Sigmoid colon (tissue), 7 donors: ENCODE results near the gene FBXW12. TPM values are rescaled to one million over a fixed set of nuclear protein-coding genes. Genes with fewer than 3 reads are reported as not detected.
A peak's percentile ranks its signal among the peaks of the same experiment; 100 is the strongest.

Source experiments
- DNase-seq: peaks from one replicate; pipeline ENCODE4 v3.0.0-alpha.2; 2019
- H3K27ac ChIP-seq, 4 donors: fragments of 200-600 bp; sonication (generic); one replicate each; pipeline ENCODE4 v1.5.1; 2016 to 2019; ENCODE audit warnings: mild to moderate bottlenecking in 1 of 4
- H3K27me3 ChIP-seq, 3 donors: fragments of 200-600 bp; sonication (generic); one replicate each; pipeline ENCODE4 v1.5.1; 2019; ENCODE audit warnings: mild to moderate bottlenecking in 1 of 3
- H3K36me3 ChIP-seq, 4 donors: fragments of 200-600 bp; sonication (generic); one replicate each; pipeline ENCODE4 v1.5.1; 2016 to 2019
- H3K4me1 ChIP-seq, 4 donors: fragments of 200-600 bp; sonication (generic); one replicate each; pipeline ENCODE4 v1.5.1; 2017 to 2019
- H3K4me3 ChIP-seq, 4 donors: fragments of 200-600 bp; sonication (generic); one replicate each; pipeline ENCODE4 v1.5.1; 2017 to 2019; ENCODE audit warnings: mild to moderate bottlenecking in 2 of 4, moderate library complexity in 1 of 4
- H3K9me3 ChIP-seq, 4 donors: fragments of 200-600 bp in 3 of 4; sonication (generic) in 3 of 4; one replicate each; pipeline versions ENCODE4 v1.5.1 to v1.6.1; 2013 to 2019
- EP300 ChIP-seq, 4 donors: sonication (generic); formaldehyde crosslinking; IDR thresholded peaks; one replicate each; pipeline ENCODE4 v1.6.1; 2017; ENCODE audit warnings: antibody characterized with exemption in 4 of 4
- POLR2A ChIP-seq, 2 donors: fragments of 450-650 bp; IDR thresholded peaks; one replicate each; pipeline ENCODE4 v1.6.1; 2016; ENCODE audit warnings: antibody characterized with exemption in 2 of 2, mild to moderate bottlenecking in 2 of 2, moderate library complexity in 2 of 2
- POLR2AphosphoS5 ChIP-seq, 4 donors: sonication (generic); formaldehyde crosslinking; IDR thresholded peaks; one replicate each; pipeline ENCODE4 v1.6.1; 2017; ENCODE audit warnings: antibody characterized with exemption in 4 of 4
- WGBS, 2 donors: extraction: QIAGEN DNeasy Blood & Tissue Kit; methylation state at CpG; one replicate each; pipeline ENCODE4 v1.1.7; 2013; 5-methylcytosine and 5-hydroxymethylcytosine counted together
- intact Hi-C: fragments of 100-400 bp; cut with DNase I; formaldehyde crosslinking; loops from one replicate; pipeline ENCODE4 v1.15.1; 2023
- polyA plus RNA-seq, 3 donors: library from polyadenylated mRNA; stranded (reverse); fragments of 200-250 nt; gene quantifications; one replicate each; pipeline ENCODE4 v1.2.3, GENCODE V29; 2013
- total RNA-seq, 4 donors: library from RNA; depleted of rRNA; stranded (reverse); fragments of >200 nt; gene quantifications; one replicate each; pipeline ENCODE4 v1.1.0, GENCODE V29; 2016
- TF ChIP-seq, protein P1 (sequence below), 4 experiments: fragments of 450-650 bp in 3 of 4; fragments of 200-600 bp in 1 of 4; IDR thresholded peaks; one replicate each; pipeline ENCODE4 v1.5.1; 2016 to 2019; ENCODE audit warnings: antibody characterized with exemption in 4 of 4, mild to moderate bottlenecking in 3 of 4, moderate library complexity in 2 of 4
- donor health status: healthy with polysubstance abuse.
- donor health status: Bipolar disorder and iron deficiency.
- donor health status: healthy.

FBXW12 gene
- total and polyA plus RNA-seq, 7 donors, result not detected

DNA sequence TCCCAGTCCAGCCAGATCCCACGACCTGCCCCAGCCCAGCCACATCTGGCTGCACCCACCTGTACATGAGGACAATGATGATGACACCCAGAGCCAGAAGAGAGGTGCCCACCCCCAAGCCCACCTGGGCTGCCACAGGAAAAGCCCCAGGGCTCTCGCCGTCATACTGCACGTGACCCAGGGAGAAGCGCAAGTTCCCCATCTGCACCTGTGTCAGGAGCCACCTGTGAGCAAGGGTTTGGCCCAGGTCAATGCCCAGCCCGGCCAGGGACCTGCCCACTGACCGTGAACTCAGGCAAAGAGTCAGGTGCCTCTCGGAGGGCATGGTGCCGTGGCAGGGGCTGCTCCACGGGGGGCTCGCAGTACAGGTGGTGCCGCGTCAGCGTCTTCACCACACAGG is 41.6 kb downstream of the FBXW12 start:
- Histone ChIP-seq H3K27me3 (no peaks in the 10 kb centered on the region), H3K4me1 (peaks cover 1 to 30% (median 19%) of the 10 kb centered on the region in 4 donors), H3K36me3 (peaks cover 53 to 98% (median 83%) of the 10 kb centered on the region in 4 donors), H3K27ac (peak overlapping the region; percentile 32 to 76 (median 66)), H3K9me3 (no peaks in the 10 kb centered on the region), H3K4me3 (no peak overlapping the region)
- 89 to 90% methylated on average over 14 of the region's 14 CpGs for WGBS, 2 donors
- TF ChIP-seq, protein P1, sequence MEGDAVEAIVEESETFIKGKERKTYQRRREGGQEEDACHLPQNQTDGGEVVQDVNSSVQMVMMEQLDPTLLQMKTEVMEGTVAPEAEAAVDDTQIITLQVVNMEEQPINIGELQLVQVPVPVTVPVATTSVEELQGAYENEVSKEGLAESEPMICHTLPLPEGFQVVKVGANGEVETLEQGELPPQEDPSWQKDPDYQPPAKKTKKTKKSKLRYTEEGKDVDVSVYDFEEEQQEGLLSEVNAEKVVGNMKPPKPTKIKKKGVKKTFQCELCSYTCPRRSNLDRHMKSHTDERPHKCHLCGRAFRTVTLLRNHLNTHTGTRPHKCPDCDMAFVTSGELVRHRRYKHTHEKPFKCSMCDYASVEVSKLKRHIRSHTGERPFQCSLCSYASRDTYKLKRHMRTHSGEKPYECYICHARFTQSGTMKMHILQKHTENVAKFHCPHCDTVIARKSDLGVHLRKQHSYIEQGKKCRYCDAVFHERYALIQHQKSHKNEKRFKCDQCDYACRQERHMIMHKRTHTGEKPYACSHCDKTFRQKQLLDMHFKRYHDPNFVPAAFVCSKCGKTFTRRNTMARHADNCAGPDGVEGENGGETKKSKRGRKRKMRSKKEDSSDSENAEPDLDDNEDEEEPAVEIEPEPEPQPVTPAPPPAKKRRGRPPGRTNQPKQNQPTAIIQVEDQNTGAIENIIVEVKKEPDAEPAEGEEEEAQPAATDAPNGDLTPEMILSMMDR (IDR thresholded peaks at IDR 0.05), result no peak
- no peak for TF ChIP-seq EP300 (IDR thresholded peaks at IDR 0.05)
- intact Hi-C loops, result no loop called here
- DNase-seq, result peak; percentile 46

DNA sequence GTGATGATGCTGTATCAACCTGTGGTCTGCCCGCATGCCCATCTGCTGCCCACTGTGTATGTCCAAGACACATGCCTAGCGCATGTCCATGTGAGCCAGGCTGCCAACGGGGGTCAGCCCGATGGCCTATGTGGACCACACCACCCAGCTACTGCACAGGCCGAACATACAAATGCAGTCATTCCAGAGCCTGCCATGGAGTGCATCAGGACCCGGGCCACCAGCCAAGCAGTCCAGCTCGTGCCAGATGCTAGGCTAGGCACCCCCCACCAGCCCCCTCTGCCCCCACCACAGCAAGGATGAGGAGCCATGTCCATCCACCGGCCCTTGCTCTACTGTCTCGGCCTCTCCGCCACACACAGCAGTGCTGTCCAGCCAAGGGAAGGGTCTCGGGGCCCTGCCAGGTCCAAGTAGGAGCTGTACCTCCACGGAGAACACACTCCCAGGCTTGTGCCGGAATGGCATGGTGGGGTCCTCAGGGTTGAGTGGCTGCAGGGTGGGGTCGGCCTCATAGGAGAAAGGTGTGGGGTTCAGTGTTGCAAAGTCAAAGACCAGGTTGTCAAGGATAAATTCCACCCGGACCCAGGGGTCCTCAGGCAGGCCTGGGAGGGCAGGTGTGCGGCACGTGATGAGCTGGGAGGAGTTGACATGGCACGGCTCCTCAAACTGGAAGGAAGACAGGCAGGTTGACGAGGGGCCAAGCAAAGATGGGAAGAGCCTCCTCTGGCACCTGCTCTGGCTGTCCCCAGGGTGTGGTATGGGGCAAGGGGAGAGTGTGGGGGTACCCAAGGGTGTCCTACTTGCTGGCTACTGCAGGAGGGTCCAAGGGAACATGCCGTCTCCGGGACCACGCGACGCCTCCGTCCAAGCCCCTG is 42.6 kb downstream of the FBXW12 start:
- H3K9me3 ChIP-seq, result no peaks in the 10 kb centered on the region
- peak; percentile 81 for DNase-seq
- 92 to 93% methylated on average over 25 of the region's 25 CpGs for WGBS, 2 donors
- peaks cover 1 to 30% (median 19%) of the 10 kb centered on the region in 4 donors for H3K4me1 ChIP-seq
- no peaks in the 10 kb centered on the region for H3K27me3 ChIP-seq
- H3K36me3 ChIP-seq, result peaks cover 52 to 98% (median 82%) of the 10 kb centered on the region in 4 donors
- TF ChIP-seq POLR2AphosphoS5 (IDR thresholded peaks at IDR 0.05) (peak in 1 of 4 donors; percentile 52), EP300 (IDR thresholded peaks at IDR 0.05) (no peak), POLR2A (IDR thresholded peaks at IDR 0.05) (no peak)
- TF ChIP-seq, protein P1 (IDR thresholded peaks at IDR 0.05), result no peak
- intact Hi-C loops, result no loop called here
- H3K27ac ChIP-seq, result peak overlapping the region; percentile 32 to 76 (median 66)
- no peak overlapping the region for H3K4me3 ChIP-seq

DNA sequence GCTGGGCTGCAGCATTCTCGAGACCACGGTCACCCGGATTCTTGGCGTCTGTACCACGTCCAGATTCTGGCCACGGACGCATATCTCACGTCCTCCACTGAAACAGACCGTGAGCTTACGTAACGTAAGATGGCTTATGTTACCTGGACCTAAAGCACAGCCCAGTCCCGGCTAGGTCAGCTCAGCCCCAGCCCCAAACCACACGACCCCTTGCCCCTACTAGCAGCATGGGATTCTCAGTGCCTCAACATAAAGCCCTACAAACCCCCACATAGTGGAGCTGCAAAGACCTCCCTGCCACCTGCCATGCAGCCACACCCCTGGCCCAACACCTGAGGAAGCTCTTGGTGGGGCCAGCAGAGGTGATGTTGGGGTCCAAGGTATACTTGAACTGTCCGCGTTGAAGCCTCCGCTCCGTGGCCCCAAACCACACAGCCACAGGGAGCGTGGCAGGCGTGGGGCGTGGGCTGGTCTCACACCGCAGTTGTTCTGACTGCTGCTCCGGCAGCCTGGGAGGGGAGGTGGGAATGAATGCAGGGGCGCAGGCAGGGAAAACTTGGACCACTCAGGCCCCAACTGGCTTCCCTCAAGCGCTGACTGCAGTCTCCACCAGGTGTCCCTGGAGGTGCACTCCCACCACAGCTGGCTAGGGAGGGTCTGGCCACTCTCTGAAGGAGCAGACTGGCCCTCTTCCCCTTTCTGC is 43.4 kb downstream of the FBXW12 start:
- H3K4me1 ChIP-seq, result peaks cover 1 to 30% (median 19%) of the 10 kb centered on the region in 4 donors
- intact Hi-C loops, result no loop called here
- DNase-seq, result peak; percentile 54

DNA sequence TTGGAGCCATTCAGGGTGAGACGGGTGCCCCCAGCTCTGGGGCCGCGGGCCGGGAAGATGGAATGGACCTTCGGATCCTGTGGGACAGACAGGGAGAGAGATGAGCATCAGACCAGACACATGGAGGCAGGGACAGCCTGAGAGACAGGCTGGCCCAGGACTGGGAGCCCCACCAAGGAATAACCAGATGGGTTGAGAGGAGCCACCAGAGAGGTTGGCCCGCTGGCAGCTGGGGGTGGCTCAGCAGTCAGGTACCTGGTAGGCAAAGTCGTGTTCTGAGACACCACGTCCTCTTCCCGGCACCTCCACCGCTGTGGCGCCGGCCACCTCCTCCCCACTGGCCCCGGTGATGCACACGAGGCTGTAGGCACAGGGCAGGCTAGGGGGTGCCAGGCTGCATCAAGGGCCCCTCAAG is 44.1 kb downstream of the FBXW12 start:
- intact Hi-C loops, result no loop called here
- WGBS, 2 donors, result 92% methylated on average over 14 of the region's 14 CpGs
- Histone ChIP-seq H3K9me3 (no peaks in the 10 kb centered on the region), H3K36me3 (peaks cover 39 to 98% (median 76%) of the 10 kb centered on the region in 4 donors), H3K27me3 (no peaks in the 10 kb centered on the region), H3K4me1 (peaks cover 1 to 30% (median 19%) of the 10 kb centered on the region in 4 donors), H3K27ac (peak overlapping the region in 2 of 4 donors; percentile 71 to 76), H3K4me3 (no peak overlapping the region)
- TF ChIP-seq, protein P1 (IDR thresholded peaks at IDR 0.05), result no peak
- TF ChIP-seq POLR2A (IDR thresholded peaks at IDR 0.05) (no peak), POLR2AphosphoS5 (IDR thresholded peaks at IDR 0.05) (no peak), EP300 (IDR thresholded peaks at IDR 0.05) (no peak)
- DNase-seq, result no peak

More for the DNA sequence above, 43.4 kb downstream of the FBXW12 start:
- Histone ChIP-seq H3K27me3 (no peaks in the 10 kb centered on the region), H3K36me3 (peaks cover 46 to 98% (median 81%) of the 10 kb centered on the region in 4 donors), H3K4me3 (no peak overlapping the region), H3K9me3 (no peaks in the 10 kb centered on the region), H3K27ac (peak overlapping the region in 3 of 4 donors; percentile 61 to 76 (median 71))
- 94 to 96% methylated on average over 24 of the region's 24 CpGs for WGBS, 2 donors
- no peak for TF ChIP-seq POLR2AphosphoS5 (IDR thresholded peaks at IDR 0.05)
- TF ChIP-seq POLR2A (IDR thresholded peaks at IDR 0.05), result no peak
- no peak for TF ChIP-seq EP300 (IDR thresholded peaks at IDR 0.05)
- TF ChIP-seq, protein P1 (IDR thresholded peaks at IDR 0.05), result no peak
